ENCODE results near the gene FAM9A.

- TF ChIP-seq POLR2A (IDR thresholded peaks at IDR 0.05): no peak
- no peak for TF ChIP-seq CTCF (IDR thresholded peaks at IDR 0.05)
Observed at GRCh38 chrX:8755116-8755515, 46.1 kb downstream of the FAM9A start.

All from Peyer's patch (tissue), 4 donors.